ENCODE measurements around the gene ACKR3. TPM values are rescaled to one million over a fixed set of nuclear protein-coding genes. Genes with fewer than 3 reads are reported as not detected.
A peak's percentile ranks its signal among the peaks of the same experiment; 100 is the strongest.

Gene ACKR3
- total and polyA plus RNA-seq, 2 donors (not counting 1 experiment from before 2014, with no cell fraction given): 7.1 to 15.3 TPM

DNA sequence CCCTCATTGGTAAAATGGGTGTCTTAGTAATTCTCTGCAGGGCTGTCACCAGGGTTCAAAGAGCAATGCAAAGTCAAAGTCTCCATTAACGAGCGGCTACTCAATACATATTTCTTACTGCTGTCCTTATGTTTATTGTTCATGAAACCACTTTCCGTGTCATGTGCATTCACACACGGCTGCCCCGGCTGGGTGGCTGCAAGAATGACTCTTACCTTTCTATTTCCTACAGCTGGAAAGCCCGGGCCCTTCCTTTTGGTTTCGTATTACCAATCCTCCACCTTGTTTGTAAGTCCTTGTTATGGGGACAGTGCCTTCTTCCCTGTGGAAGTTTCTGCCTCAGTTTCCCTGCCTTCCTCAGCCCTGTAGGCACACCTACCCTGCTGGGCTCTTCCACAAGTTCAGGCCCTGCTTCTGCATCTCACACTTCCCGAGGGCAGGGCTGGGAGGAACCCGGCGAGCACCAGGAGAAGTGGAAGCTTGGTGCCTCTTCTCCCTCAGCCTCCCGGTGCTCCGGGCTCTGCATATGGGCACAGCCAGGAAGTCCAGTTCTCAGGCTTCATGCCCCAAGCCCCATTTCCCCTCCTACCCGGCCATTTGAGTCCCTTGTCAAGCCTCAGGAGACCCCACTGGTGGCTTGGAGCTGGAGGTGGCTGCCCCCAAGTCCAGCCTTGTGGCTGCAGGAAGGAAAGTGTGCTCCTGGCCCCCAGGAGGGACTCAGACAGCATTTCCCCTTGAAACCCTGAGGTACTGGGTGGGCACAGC is 18.7 kb upstream of the ACKR3 start:
- H3K9me3 Mint-ChIP-seq (ENCODE audit: insufficient read depth): peaks cover 4% of the 10 kb centered on the region
- H3K4me2 ChIP-seq (replicated peaks; ENCODE audit: low read depth, low read length, poor library complexity, severe bottlenecking): peak overlapping the region; percentile 67
- POLR2A ChIA-PET: interaction anchor here (1.0 to 1.2 kb wide), 2 partner anchors 18 to 19 kb away, joined by 3 to 5 read pairs; partner anchors contain the start of gene ACKR3
- TF ChIP-seq, protein P1, sequence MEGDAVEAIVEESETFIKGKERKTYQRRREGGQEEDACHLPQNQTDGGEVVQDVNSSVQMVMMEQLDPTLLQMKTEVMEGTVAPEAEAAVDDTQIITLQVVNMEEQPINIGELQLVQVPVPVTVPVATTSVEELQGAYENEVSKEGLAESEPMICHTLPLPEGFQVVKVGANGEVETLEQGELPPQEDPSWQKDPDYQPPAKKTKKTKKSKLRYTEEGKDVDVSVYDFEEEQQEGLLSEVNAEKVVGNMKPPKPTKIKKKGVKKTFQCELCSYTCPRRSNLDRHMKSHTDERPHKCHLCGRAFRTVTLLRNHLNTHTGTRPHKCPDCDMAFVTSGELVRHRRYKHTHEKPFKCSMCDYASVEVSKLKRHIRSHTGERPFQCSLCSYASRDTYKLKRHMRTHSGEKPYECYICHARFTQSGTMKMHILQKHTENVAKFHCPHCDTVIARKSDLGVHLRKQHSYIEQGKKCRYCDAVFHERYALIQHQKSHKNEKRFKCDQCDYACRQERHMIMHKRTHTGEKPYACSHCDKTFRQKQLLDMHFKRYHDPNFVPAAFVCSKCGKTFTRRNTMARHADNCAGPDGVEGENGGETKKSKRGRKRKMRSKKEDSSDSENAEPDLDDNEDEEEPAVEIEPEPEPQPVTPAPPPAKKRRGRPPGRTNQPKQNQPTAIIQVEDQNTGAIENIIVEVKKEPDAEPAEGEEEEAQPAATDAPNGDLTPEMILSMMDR (IDR thresholded peaks at IDR 0.05): no peak
- DNase-seq (peak; percentile 76), ATAC-seq (ENCODE audit: low read depth) (peak; percentile 37)
- peaks cover 90% of the 10 kb centered on the region for H3K4me1 Mint-ChIP-seq
- H3K9me3 ChIP-seq (ENCODE audit: control extremely low read depth in 1 of 3, control insufficient read depth in 2 of 3, insufficient read depth in 1 of 3, low read length in 2 of 3): peaks cover 0 to 16% (median 8%) of the 10 kb centered on the region in 3 donors
- H3K79me2 ChIP-seq (ENCODE audit: control insufficient read depth, insufficient read depth, low read length): peaks cover 3% of the 10 kb centered on the region
- peak overlapping the region in 2 of 5 experiments; percentile 22 to 30 for H3K4me3 ChIP-seq (ENCODE audit: control extremely low read depth in 1 of 5, extremely low read depth in 1 of 5, insufficient read depth in 1 of 5, low read depth in 2 of 5, low read length in 4 of 5)
- H3K4me1 ChIP-seq (ENCODE audit: control insufficient read depth in 2 of 2, insufficient read depth in 2 of 2, low read length in 2 of 2): peaks cover 81 to 89% of the 10 kb centered on the region in 2 donors
- no peaks in the 10 kb centered on the region for H3K36me3 ChIP-seq (replicated peaks in 1 of 2; ENCODE audit: control extremely low read depth in 1 of 2, control insufficient read depth in 1 of 2, extremely low read depth in 1 of 2, insufficient read depth in 2 of 2, low read length in 1 of 2)
- no peaks in the 10 kb centered on the region for H3K27me3 ChIP-seq (replicated peaks in 1 of 4; ENCODE audit: control extremely low read depth in 1 of 4, control insufficient read depth in 3 of 4, insufficient read depth in 4 of 4, low read length in 3 of 4)
- peak overlapping the region; percentile 51 for H2AFZ ChIP-seq (ENCODE audit: insufficient read depth, low read depth, low read length, poor library complexity, severe bottlenecking)
- no peaks in the 10 kb centered on the region for H3K27me3 Mint-ChIP-seq
- H4K20me1 ChIP-seq (ENCODE audit: control insufficient read depth, insufficient read depth, low read length, poor library complexity, severe bottlenecking): no peaks in the 10 kb centered on the region
- WGBS (ENCODE audit: insufficient coverage): 39% methylated on average over 11 of the region's 13 CpGs
- H3K9ac ChIP-seq (ENCODE audit: low read length): peak overlapping the region; percentile 43
- H3K27ac Mint-ChIP-seq: peak overlapping the region; percentile 90
- intact Hi-C loops (cut with micrococcal nuclease): loop anchor here (2.0 kb wide), 2 partner anchors 14 to 38 kb away; no protein-coding TSS in a partner anchor
- H3K27ac ChIP-seq (ENCODE audit: low read length in 2 of 2): peak overlapping the region; percentile 14 to 44
- peak overlapping the region; percentile 70 for H3K4me3 Mint-ChIP-seq
- CTCF ChIA-PET: interaction anchor here (1.4 to 7.9 kb wide), 3 partner anchors 14 to 38 kb away, joined by 7 to 77 read pairs (median 36); partner anchors contain the start of gene ACKR3
